ENCODE data around the gene AGPAT3.

DNA sequence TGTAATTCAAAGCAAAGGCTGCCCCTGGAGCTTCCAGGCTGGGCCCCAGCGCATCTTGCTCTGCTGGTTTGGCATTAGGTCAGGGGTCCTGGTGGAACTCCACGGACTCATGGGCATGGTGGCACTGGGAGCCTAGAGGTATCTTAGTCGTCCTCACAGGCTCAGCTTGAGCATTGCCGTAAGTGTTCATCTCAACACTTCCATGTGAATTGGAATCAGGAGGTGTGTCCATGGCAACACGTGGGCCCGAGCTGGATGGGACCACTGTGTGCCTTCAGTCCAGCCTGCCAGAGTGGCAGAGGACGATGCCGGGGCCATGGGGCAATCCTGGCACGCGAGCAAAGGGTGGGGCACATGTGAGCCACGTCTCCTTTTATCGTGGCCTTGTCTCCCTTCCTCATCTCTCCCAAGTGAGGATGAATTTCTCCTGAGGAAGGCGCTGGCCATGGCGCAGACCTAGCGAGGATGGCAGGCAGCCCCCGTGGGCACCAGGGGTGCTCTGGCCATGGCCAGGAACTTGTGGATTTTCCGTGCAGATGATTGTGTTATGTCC lies 47.0 kb downstream of the AGPAT3 start:
- TF ChIP-seq CTCF (IDR thresholded peaks at IDR 0.05) (no peak), EP300 (IDR thresholded peaks at IDR 0.05) (no peak)

Data from ovary (tissue), 3 donors.